Measurements from ENCODE around the gene QSOX1.
"Not testable (repeated sequence)": the region's sequence is repeated elsewhere in the genome, so short reads cannot be mapped to it uniquely, and the experiment has no call there.

The QSOX1 gene

GRCh38 chr1:180199018-180199417 lies 44.3 kb downstream of the QSOX1 start:
- H3K4me1 ChIP-seq (ENCODE audit: control insufficient read depth, insufficient read depth, low read length) = no peaks in the 10 kb centered on the region
- H3K27me3 ChIP-seq (ENCODE audit: control insufficient read depth, insufficient read depth, low read length) = no peaks in the 10 kb centered on the region
- no peak overlapping the region for H3K9ac ChIP-seq (ENCODE audit: low read length)
- no peak overlapping the region for H3K4me3 ChIP-seq (ENCODE audit: low read length)
- H3K36me3 ChIP-seq (ENCODE audit: control insufficient read depth, insufficient read depth, low read length) = peaks cover 5% of the 10 kb centered on the region
- no peak overlapping the region for H3K27ac ChIP-seq (ENCODE audit: low read depth, low read length)

GRCh38 chr1:180201451-180202200 lies 47.0 kb downstream of the QSOX1 start:
- Histone ChIP-seq H3K9ac (ENCODE audit: low read length) (no peak overlapping the region), H3K27me3 (ENCODE audit: control insufficient read depth, insufficient read depth, low read length) (no peaks in the 10 kb centered on the region)

GRCh38 chr1:180202588-180202987 lies 47.9 kb downstream of the QSOX1 start:
- H3K9ac ChIP-seq (ENCODE audit: low read length); H3K4me3 ChIP-seq (ENCODE audit: low read length); H3K27ac ChIP-seq (ENCODE audit: low read depth, low read length); H3K36me3 ChIP-seq (ENCODE audit: control insufficient read depth, insufficient read depth, low read length); H3K4me1 ChIP-seq (ENCODE audit: control insufficient read depth, insufficient read depth, low read length); H3K27me3 ChIP-seq (ENCODE audit: control insufficient read depth, insufficient read depth, low read length): not testable (repeated sequence)

More at GRCh38 chr1:180201451-180202200, 47.0 kb downstream of the QSOX1 start:
- H3K27ac ChIP-seq (ENCODE audit: low read depth, low read length) = no peak overlapping the region
- no peak overlapping the region for H3K4me3 ChIP-seq (ENCODE audit: low read length)
- H3K4me1 ChIP-seq (ENCODE audit: control insufficient read depth, insufficient read depth, low read length) = no peaks in the 10 kb centered on the region
- H3K36me3 ChIP-seq (ENCODE audit: control insufficient read depth, insufficient read depth, low read length) = no peaks in the 10 kb centered on the region

GRCh38 chr1:180204231-180204630 lies 49.6 kb downstream of the QSOX1 start:
- H3K4me1 ChIP-seq (ENCODE audit: control insufficient read depth, insufficient read depth, low read length) = no peaks in the 10 kb centered on the region
- no peak overlapping the region for H3K27ac ChIP-seq (ENCODE audit: low read depth, low read length)
- no peaks in the 10 kb centered on the region for H3K36me3 ChIP-seq (ENCODE audit: control insufficient read depth, insufficient read depth, low read length)
- H3K27me3 ChIP-seq (ENCODE audit: control insufficient read depth, insufficient read depth, low read length) = no peaks in the 10 kb centered on the region
- no peak overlapping the region for H3K9ac ChIP-seq (ENCODE audit: low read length)
- H3K4me3 ChIP-seq (ENCODE audit: low read length) = no peak overlapping the region

GRCh38 chr1:180206581-180206980 lies 51.9 kb downstream of the QSOX1 start:
- H3K27ac ChIP-seq (ENCODE audit: low read depth, low read length) = no peak overlapping the region
- no peaks in the 10 kb centered on the region for H3K4me1 ChIP-seq (ENCODE audit: control insufficient read depth, insufficient read depth, low read length)
- no peak overlapping the region for H3K4me3 ChIP-seq (ENCODE audit: low read length)
- no peak overlapping the region for H3K9ac ChIP-seq (ENCODE audit: low read length)
- no peaks in the 10 kb centered on the region for H3K27me3 ChIP-seq (ENCODE audit: control insufficient read depth, insufficient read depth, low read length)
- no peaks in the 10 kb centered on the region for H3K36me3 ChIP-seq (ENCODE audit: control insufficient read depth, insufficient read depth, low read length)

- Histone ChIP-seq H3K4me1 (ENCODE audit: control insufficient read depth, insufficient read depth, low read length) (no peaks in the 10 kb centered on the region), H3K36me3 (ENCODE audit: control insufficient read depth, insufficient read depth, low read length) (no peaks in the 10 kb centered on the region), H3K27me3 (ENCODE audit: control insufficient read depth, insufficient read depth, low read length) (no peaks in the 10 kb centered on the region), H3K27ac (ENCODE audit: low read depth, low read length) (no peak overlapping the region), H3K9ac (ENCODE audit: low read length) (no peak overlapping the region), H3K4me3 (ENCODE audit: low read length) (no peak overlapping the region)
Observed at GRCh38 chr1:180208264-180208663, 53.6 kb downstream of the QSOX1 start.

GRCh38 chr1:180210008-180210620 lies 55.4 kb downstream of the QSOX1 start:
- Histone ChIP-seq H3K27ac (ENCODE audit: low read depth, low read length) (no peak overlapping the region), H3K27me3 (ENCODE audit: control insufficient read depth, insufficient read depth, low read length) (no peaks in the 10 kb centered on the region)

GRCh38 chr1:180211156-180211859 lies 56.6 kb downstream of the QSOX1 start:
- no peaks in the 10 kb centered on the region for H3K27me3 ChIP-seq (ENCODE audit: control insufficient read depth, insufficient read depth, low read length)
- H3K4me3 ChIP-seq (ENCODE audit: low read length) = no peak overlapping the region
- no peak overlapping the region for H3K9ac ChIP-seq (ENCODE audit: low read length)
- H3K27ac ChIP-seq (ENCODE audit: low read depth, low read length) = no peak overlapping the region
- H3K36me3 ChIP-seq (ENCODE audit: control insufficient read depth, insufficient read depth, low read length) = no peaks in the 10 kb centered on the region
- H3K4me1 ChIP-seq (ENCODE audit: control insufficient read depth, insufficient read depth, low read length) = no peaks in the 10 kb centered on the region

More at GRCh38 chr1:180210008-180210620, 55.4 kb downstream of the QSOX1 start:
- H3K4me1 ChIP-seq (ENCODE audit: control insufficient read depth, insufficient read depth, low read length) = no peaks in the 10 kb centered on the region
- no peaks in the 10 kb centered on the region for H3K36me3 ChIP-seq (ENCODE audit: control insufficient read depth, insufficient read depth, low read length)
- H3K4me3 ChIP-seq (ENCODE audit: low read length) = no peak overlapping the region
- H3K9ac ChIP-seq (ENCODE audit: low read length) = no peak overlapping the region

- Histone ChIP-seq H3K27ac (ENCODE audit: low read depth, low read length) (no peak overlapping the region), H3K4me1 (ENCODE audit: control insufficient read depth, insufficient read depth, low read length) (no peaks in the 10 kb centered on the region), H3K4me3 (ENCODE audit: low read length) (no peak overlapping the region), H3K27me3 (ENCODE audit: control insufficient read depth, insufficient read depth, low read length) (no peaks in the 10 kb centered on the region), H3K36me3 (ENCODE audit: control insufficient read depth, insufficient read depth, low read length) (no peaks in the 10 kb centered on the region), H3K9ac (ENCODE audit: low read length) (no peak overlapping the region)
Observed at GRCh38 chr1:180211860-180212229, 57.2 kb downstream of the QSOX1 start.

- H3K27me3 ChIP-seq (ENCODE audit: control insufficient read depth, insufficient read depth, low read length) = no peaks in the 10 kb centered on the region
- H3K27ac ChIP-seq (ENCODE audit: low read depth, low read length) = no peak overlapping the region
- H3K4me1 ChIP-seq (ENCODE audit: control insufficient read depth, insufficient read depth, low read length) = no peaks in the 10 kb centered on the region
- H3K4me3 ChIP-seq (ENCODE audit: low read length) = no peak overlapping the region
- no peaks in the 10 kb centered on the region for H3K36me3 ChIP-seq (ENCODE audit: control insufficient read depth, insufficient read depth, low read length)
- H3K9ac ChIP-seq (ENCODE audit: low read length) = no peak overlapping the region
Observed at GRCh38 chr1:180213401-180214170, 58.9 kb downstream of the QSOX1 start.

- Histone ChIP-seq H3K36me3 (ENCODE audit: control insufficient read depth, insufficient read depth, low read length) (no peaks in the 10 kb centered on the region), H3K27ac (ENCODE audit: low read depth, low read length) (no peak overlapping the region)
Observed at GRCh38 chr1:180215856-180216625, 61.4 kb downstream of the QSOX1 start.

More at GRCh38 chr1:180215856-180216625, 61.4 kb downstream of the QSOX1 start:
- H3K27me3 ChIP-seq (ENCODE audit: control insufficient read depth, insufficient read depth, low read length) = no peaks in the 10 kb centered on the region
- no peak overlapping the region for H3K9ac ChIP-seq (ENCODE audit: low read length)
- no peaks in the 10 kb centered on the region for H3K4me1 ChIP-seq (ENCODE audit: control insufficient read depth, insufficient read depth, low read length)
- no peak overlapping the region for H3K4me3 ChIP-seq (ENCODE audit: low read length)
